Measurements from ENCODE around the gene LNP1.

The LNP1 gene

DNA sequence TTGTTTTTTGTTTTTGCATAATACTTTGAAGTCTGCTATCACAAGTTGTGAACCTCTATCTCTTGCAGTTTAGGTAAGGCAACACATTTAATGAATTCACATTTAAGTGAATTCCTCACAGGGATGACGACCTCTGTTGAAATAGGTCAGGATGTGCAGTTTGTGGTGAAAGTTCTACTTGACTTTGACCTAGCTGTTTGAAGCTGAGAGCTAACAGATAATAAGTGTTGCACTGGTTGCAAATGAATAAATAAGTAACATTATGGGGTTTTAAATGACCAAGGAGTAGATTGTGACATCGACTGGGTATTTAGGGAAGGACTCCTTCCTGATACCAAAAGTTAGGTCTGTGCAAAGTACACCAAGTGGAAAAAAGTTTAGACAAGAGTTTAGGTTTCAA, 42.9 kb upstream of the LNP1 start:
- H3K4me3 ChIP-seq (ENCODE audit: low read length): no peak overlapping the region
- H3K27ac ChIP-seq (ENCODE audit: low read length): no peak overlapping the region
- H3K4me1 ChIP-seq (ENCODE audit: low read length): 0 out of 2 replicates have a peak, but pooled peaks cover 5% of the 10 kb centered on the region
- no peak overlapping the region for H2AFZ ChIP-seq (ENCODE audit: low read depth, low read length)
- no peaks in the 10 kb centered on the region for H3K79me2 ChIP-seq (ENCODE audit: low read length)
- H3K9me3 ChIP-seq (ENCODE audit: insufficient read depth, low read length): no peaks in the 10 kb centered on the region
- no peak overlapping the region for H3K9ac ChIP-seq (ENCODE audit: low read length)
- TF ChIP-seq, protein P1, sequence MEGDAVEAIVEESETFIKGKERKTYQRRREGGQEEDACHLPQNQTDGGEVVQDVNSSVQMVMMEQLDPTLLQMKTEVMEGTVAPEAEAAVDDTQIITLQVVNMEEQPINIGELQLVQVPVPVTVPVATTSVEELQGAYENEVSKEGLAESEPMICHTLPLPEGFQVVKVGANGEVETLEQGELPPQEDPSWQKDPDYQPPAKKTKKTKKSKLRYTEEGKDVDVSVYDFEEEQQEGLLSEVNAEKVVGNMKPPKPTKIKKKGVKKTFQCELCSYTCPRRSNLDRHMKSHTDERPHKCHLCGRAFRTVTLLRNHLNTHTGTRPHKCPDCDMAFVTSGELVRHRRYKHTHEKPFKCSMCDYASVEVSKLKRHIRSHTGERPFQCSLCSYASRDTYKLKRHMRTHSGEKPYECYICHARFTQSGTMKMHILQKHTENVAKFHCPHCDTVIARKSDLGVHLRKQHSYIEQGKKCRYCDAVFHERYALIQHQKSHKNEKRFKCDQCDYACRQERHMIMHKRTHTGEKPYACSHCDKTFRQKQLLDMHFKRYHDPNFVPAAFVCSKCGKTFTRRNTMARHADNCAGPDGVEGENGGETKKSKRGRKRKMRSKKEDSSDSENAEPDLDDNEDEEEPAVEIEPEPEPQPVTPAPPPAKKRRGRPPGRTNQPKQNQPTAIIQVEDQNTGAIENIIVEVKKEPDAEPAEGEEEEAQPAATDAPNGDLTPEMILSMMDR (IDR thresholded peaks at IDR 0.05; ENCODE audit: low read depth, low read length): no peak
- TF ChIP-seq EZH2phosphoT487 (IDR thresholded peaks at IDR 0.05; ENCODE audit: low read depth): no peak
- H3K36me3 ChIP-seq (replicated peaks; ENCODE audit: low read depth, low read length): peaks cover 64% of the 10 kb centered on the region
- H4K20me1 ChIP-seq (ENCODE audit: insufficient read depth, low read length): no peaks in the 10 kb centered on the region
- no peak overlapping the region for H3K4me2 ChIP-seq (ENCODE audit: low read length)
- no peaks in the 10 kb centered on the region for H3K27me3 ChIP-seq (ENCODE audit: low read depth, low read length)

DNA sequence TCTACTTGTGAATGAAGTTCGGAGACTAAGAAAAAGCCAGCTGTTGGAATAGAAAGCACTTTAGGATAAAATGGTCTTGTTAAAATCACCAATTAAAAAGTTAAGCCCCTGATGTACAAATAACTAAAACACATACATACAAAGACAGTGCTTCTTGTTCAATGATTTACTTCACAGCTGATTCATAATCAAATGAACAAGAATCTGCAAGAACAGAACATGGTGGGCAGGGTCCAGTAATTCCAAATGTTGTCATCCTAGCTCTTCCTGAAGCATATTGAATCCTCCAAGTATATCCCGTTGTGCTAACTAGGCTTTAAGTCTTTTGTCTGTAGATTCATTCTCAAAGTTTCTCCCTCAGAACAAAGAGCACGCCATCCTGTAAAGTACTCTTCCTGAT, 42.3 kb upstream of the LNP1 start:
- Histone ChIP-seq H3K9ac (ENCODE audit: low read length) (no peak overlapping the region), H3K79me2 (ENCODE audit: low read length) (no peaks in the 10 kb centered on the region), H3K9me3 (ENCODE audit: insufficient read depth, low read length) (no peaks in the 10 kb centered on the region), H3K27me3 (ENCODE audit: low read depth, low read length) (no peaks in the 10 kb centered on the region), H4K20me1 (ENCODE audit: insufficient read depth, low read length) (no peaks in the 10 kb centered on the region), H3K36me3 (replicated peaks; ENCODE audit: low read depth, low read length) (peaks cover 68% of the 10 kb centered on the region), H2AFZ (ENCODE audit: low read depth, low read length) (no peak overlapping the region), H3K4me3 (ENCODE audit: low read length) (no peak overlapping the region), H3K4me1 (ENCODE audit: low read length) (0 out of 2 replicates have a peak, but pooled peaks cover 5% of the 10 kb centered on the region), H3K27ac (ENCODE audit: low read length) (no peak overlapping the region), H3K4me2 (ENCODE audit: low read length) (no peak overlapping the region)
- TF ChIP-seq, protein P1 (IDR thresholded peaks at IDR 0.05; ENCODE audit: low read depth, low read length): no peak
- TF ChIP-seq EZH2phosphoT487 (IDR thresholded peaks at IDR 0.05; ENCODE audit: low read depth): no peak

DNA sequence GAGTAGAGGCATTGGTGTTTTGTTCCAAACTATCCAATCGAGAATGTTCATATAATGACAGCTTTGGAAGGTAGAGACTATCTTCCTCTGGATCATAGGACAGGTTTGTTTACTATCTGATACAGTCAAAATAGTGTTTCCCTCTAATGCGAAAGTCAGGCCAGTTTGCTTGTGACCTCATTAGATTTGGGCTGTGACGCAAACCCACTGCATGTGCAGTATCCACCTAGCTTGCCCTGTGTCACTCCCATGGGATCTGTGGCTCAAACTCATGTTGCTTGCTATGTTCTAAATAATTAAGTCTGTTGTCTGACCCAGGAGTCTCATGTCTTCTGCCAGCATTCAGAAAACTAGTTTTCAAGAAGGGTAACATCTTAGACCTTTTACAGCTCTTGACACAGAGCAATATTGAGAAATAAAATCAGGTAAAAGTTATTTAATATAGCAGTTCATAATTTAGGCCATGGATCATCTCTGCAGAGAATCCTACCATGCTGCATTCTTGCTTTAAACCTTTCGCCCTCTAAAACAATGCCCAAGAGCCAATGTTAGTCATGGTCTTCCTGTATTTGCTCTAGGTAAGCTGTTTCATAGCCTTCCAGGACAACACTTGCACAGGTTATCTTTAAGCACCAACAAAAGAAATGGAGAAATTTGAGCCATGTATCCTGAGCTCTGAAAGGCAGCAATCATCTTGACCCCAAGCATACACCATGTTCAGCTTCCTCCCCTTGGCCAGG, 40.4 kb upstream of the LNP1 start:
- TF ChIP-seq, protein P1 (IDR thresholded peaks at IDR 0.05; ENCODE audit: low read depth, low read length): no peak
- no peak for TF ChIP-seq EZH2phosphoT487 (IDR thresholded peaks at IDR 0.05; ENCODE audit: low read depth)
- peaks cover 72% of the 10 kb centered on the region for H3K36me3 ChIP-seq (replicated peaks; ENCODE audit: low read depth, low read length)

DNA sequence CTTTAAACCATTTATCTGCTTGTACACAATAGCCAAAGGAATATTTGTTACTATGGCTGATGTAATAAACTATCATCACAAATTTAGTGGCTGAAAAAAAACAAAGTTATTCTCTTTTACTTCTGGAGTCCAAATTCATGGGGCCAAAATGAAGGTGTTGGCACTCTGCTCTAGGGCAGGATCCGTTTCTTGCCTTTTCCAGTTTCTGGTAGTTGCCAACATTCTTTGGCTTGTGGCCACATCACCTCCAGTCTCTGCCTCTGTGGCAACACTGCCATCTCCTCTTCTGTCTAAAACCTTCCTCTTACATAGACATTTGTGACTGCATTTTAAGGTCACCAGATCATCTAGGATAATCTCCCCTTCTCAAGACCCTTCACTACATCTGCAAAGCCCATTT, 39.4 kb upstream of the LNP1 start:
- TF ChIP-seq EZH2phosphoT487 (IDR thresholded peaks at IDR 0.05; ENCODE audit: low read depth): no peak
- TF ChIP-seq, protein P1 (IDR thresholded peaks at IDR 0.05; ENCODE audit: low read depth, low read length): no peak
- Histone ChIP-seq H4K20me1 (ENCODE audit: insufficient read depth, low read length) (no peaks in the 10 kb centered on the region), H3K36me3 (replicated peaks; ENCODE audit: low read depth, low read length) (peaks cover 68% of the 10 kb centered on the region), H3K9ac (ENCODE audit: low read length) (no peak overlapping the region), H3K27me3 (ENCODE audit: low read depth, low read length) (no peaks in the 10 kb centered on the region), H3K4me1 (ENCODE audit: low read length) (no peaks in the 10 kb centered on the region), H3K27ac (ENCODE audit: low read length) (no peak overlapping the region), H3K9me3 (ENCODE audit: insufficient read depth, low read length) (no peaks in the 10 kb centered on the region), H3K4me2 (ENCODE audit: low read length) (no peak overlapping the region), H3K4me3 (ENCODE audit: low read length) (no peak overlapping the region), H2AFZ (ENCODE audit: low read depth, low read length) (no peak overlapping the region), H3K79me2 (ENCODE audit: low read length) (no peaks in the 10 kb centered on the region)

More for the DNA sequence above, 40.4 kb upstream of the LNP1 start:
- Histone ChIP-seq H3K4me1 (ENCODE audit: low read length) (no peaks in the 10 kb centered on the region), H4K20me1 (ENCODE audit: insufficient read depth, low read length) (no peaks in the 10 kb centered on the region), H3K4me2 (ENCODE audit: low read length) (no peak overlapping the region), H3K27ac (ENCODE audit: low read length) (no peak overlapping the region), H3K9ac (ENCODE audit: low read length) (no peak overlapping the region), H3K9me3 (ENCODE audit: insufficient read depth, low read length) (no peaks in the 10 kb centered on the region), H3K79me2 (ENCODE audit: low read length) (no peaks in the 10 kb centered on the region), H3K4me3 (ENCODE audit: low read length) (no peak overlapping the region), H3K27me3 (ENCODE audit: low read depth, low read length) (no peaks in the 10 kb centered on the region), H2AFZ (ENCODE audit: low read depth, low read length) (no peak overlapping the region)
